NCI-H460 (cell line): ENCODE results near the gene RARG. TPM values are rescaled to one million over a fixed set of nuclear protein-coding genes. Genes with fewer than 3 reads are reported as not detected.
"Not testable (repeated sequence)": the region's sequence is repeated elsewhere in the genome, so short reads cannot be mapped to it uniquely, and the experiment has no call there.

Experiments
- DNase-seq: peaks from one replicate; pipeline ENCODE4 v3.0.0-alpha.2; 2016; ENCODE audit warnings: low read depth; ENCODE audit errors: extremely low read depth
- total RNA-seq: library from RNA; depleted of rRNA; stranded (reverse); fragments of >200 nt; shearing (Covaris generic); gene quantifications from 2 replicates; pipeline ENCODE4 v1.2.3, GENCODE V29; 2014

Gene RARG
- total RNA-seq, 1 experiment from 2014 or later = 12.0 TPM

- no peak for DNase-seq
These were observed 19.1 kb downstream of the RARG start for GRCh38 chr12:53212931-53213330.

GRCh38 chr12:53211476-53212381 lies 20.3 kb downstream of the RARG start:
- no peak for DNase-seq

GRCh38 chr12:53210843-53211242 lies 21.2 kb downstream of the RARG start:
- no peak for DNase-seq

- no peak for DNase-seq
These were observed 23.0 kb downstream of the RARG start for GRCh38 chr12:53208877-53209463.

- DNase-seq = no peak
These were observed 23.6 kb downstream of the RARG start for GRCh38 chr12:53208435-53208834.

- DNase-seq = no peak
These were observed 25.0 kb downstream of the RARG start, which contains the start of gene ITGB7 for GRCh38 chr12:53207042-53207441. TSS of gene ITGB7 (minus strand) at chr12:53207251. CDS start at chr12:53200443, 6,808 bp downstream.

DNA sequence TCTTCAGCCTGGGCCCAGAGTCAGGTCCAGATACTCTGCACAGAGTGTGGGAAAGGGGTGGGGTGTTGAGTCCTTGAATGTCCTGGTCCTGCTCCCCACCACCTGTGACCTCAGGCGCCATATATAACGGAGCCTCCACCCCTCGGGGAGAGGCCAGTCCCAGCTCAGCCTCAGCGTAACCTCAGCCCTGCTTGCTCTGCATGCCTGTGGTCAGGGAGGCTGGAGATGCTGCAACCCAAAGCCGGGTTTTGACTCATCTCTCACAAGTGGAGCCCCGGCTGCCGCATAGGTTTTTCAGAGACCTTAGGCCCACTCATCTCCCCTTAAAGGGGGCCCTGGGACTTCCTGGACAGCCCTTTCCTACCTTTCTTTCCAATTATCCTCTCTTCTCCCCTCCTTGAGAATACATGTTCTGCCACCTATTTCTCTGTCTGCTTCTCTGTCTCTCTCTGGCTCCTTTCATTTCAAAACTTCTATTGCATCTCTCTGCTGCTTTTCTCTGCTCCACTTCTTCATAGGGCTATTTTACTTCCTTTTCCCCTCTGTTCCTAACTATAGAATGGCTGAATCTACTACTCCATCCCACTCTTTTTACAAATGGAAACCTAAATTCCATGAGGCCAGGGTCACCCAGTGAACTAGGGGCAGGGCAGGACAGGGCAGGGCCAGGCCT lies 26.1 kb downstream of the RARG start:
- DNase-seq = no peak

DNA sequence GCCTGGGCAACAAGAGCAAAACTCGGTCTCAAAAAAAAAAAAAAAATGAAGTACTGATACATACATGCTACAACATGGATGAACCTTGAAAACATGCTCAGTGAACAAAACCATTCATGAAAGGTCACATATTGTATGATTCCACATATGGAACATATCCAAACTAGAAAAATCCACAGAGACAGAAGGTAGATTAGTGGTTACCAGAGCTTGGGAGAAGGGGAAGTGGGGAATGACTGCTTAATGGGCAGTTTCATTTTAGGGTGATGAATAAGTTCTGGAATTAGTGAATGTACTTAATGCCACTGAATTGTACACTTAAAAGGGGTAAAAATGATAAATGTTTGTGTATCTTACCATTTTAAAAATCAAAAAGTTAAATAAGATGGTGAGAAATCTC lies 27.7 kb downstream of the RARG start:
- no peak for DNase-seq

DNA sequence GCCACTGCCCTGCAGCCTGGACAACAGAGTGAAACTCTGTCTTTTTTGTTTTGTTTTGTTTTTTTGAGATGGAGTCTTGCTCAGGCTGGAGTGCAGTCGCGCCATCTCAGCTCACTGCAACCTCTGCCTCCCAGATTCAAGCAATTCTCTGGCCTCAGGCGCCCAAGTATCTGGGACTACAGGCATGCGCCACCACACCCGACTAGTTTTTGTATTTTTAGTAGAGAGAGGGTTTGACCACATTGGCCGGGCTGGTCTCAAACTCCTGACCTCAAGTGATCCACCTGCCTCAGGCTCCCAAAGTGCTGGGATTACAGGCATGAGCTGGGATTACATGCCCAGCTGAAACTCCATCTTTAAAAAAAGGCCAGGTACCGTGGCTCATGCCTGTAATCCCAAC lies 29.7 kb downstream of the RARG start:
- not testable (repeated sequence) for DNase-seq

- no peak for DNase-seq
These were observed 30.4 kb downstream of the RARG start for GRCh38 chr12:53201639-53202038.

DNA sequence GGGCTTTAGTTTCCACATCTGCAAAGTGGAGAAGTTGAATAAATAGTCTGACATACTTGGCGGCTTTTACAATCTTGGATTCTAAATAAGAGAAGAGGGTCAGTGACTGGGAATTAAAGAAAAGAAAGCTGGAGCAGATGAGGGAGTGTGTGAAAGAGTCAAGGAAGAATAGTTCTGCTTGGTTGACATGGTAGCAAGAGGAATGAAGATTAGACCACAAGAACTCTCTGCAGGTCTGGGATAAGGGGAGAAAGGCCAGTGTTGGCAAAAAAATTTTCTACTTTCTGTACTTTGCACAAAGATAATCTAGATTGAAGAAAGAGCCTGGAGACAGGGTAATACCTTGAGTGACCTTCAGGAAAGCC lies 30.9 kb downstream of the RARG start:
- DNase-seq = no peak

GRCh38 chr12:53200458-53201176 lies 31.4 kb downstream of the RARG start:
- DNase-seq = no peak

- no peak for DNase-seq
These were observed 31.9 kb downstream of the RARG start for GRCh38 chr12:53200107-53200457.

DNA sequence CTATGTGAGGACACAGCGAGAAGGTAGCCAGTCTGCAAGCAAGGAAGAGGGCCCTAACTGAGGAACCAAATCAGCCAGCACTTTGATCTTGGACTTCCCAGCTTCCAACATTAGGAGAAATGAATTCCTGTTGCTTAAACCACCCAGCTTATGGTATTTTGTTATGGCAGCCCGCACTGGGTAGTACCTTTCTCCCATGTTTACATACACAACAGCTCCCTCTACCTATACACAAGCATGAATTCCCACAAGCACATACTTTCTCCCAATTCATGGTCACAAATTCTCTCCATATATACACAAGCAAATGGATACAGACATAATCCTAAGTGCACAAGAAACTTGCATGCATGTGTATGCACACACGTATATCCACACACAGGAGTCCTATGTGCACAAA lies 32.3 kb downstream of the RARG start:
- DNase-seq = no peak

- no peak for DNase-seq
These were observed 33.4 kb downstream of the RARG start for GRCh38 chr12:53198486-53199110.

GRCh38 chr12:53197011-53197640 lies 34.9 kb downstream of the RARG start:
- DNase-seq = no peak

- DNase-seq = no peak
These were observed 35.5 kb downstream of the RARG start for GRCh38 chr12:53196486-53196885.

DNA sequence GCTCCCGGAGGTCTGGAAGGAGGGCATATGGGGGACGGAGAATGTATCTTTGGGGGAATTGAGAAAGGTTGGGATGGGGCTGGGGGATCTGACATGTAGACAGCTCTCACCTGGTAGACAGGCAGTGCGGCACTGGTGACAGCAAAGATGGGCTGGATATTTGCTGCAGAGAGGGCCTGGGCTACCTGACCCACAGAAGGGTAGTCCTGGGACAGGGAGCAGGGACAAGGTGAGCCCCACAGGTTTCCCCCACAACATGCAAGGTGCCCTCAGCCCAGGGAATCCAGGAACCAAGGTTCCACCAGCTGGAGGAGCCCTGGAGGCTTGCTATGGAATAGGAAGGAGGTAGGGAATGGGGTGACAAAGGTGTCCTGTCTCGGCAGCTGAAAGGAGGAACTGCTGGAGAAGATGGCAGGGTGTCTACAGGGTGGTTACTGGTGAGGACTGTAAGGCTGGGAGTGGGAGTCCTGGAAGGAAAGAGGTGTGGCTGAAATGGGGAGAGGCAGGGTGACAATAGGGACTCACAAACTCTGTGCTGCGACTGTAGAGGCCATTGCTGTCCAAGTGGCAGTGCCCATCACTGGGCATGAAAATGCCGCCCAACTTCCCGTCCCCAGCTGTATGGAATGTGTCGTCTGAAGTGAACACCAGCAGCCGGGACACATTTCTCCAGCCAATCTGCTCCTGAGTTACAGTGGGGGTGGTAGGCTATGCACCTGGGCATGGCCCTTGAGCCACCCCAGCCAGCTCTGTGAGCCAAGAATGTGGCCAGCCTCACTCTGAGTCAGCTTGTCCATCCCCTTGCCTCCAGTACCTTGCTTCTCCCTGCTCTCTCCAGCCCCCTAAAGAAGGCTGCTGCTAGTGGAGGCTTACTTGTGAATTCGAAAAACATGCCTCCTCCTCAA lies 36.2 kb downstream of the RARG start:
- no peak for DNase-seq

- DNase-seq = no peak
These were observed 37.0 kb downstream of the RARG start for GRCh38 chr12:53194973-53195372.
